Fibroblast of lung (primary cell): Measurements from ENCODE around the gene CCDC183.
"Not testable (repeated sequence)": the region's sequence is repeated elsewhere in the genome, so short reads cannot be mapped to it uniquely, and the experiment has no call there.

Experiments
- CTCF ChIP-seq, 2 donors: IDR thresholded peaks in 1 of 2; conservative IDR thresholded peaks in 1 of 2; 1 replicate in 1 of 2; 2 replicates in 1 of 2; pipeline ENCODE4 v1.5.1; 2011 to 2012; ENCODE audit warnings: low read length in 2 of 2, control low read depth in 1 of 2, inconsistent platforms in 1 of 2, low read depth in 1 of 2, mild to moderate bottlenecking in 1 of 2
- EZH2 ChIP-seq: IDR thresholded peaks from 2 replicates; pipeline ENCODE4 v1.5.1; 2012; ENCODE audit warnings: low read length, control low read depth, mild to moderate bottlenecking; ENCODE audit errors: missing control alignments

GRCh38 chr9:136833381-136834048 lies 37.4 kb downstream of the CCDC183 start:
- not testable (repeated sequence) for TF ChIP-seq CTCF (conservative IDR thresholded peaks at IDR 0.05 in 1 of 2, IDR thresholded peaks at IDR 0.05 in 1 of 2; ENCODE audit: low read depth in 1 of 2, low read length in 2 of 2); EZH2
